Activated naive CD4-positive, alpha-beta T cell treated with anti-CD3 and anti-CD28 coated beads, Interleukin-2, amount 50 U/mL, for 24 hours (primary cell): Measurements from ENCODE around the gene HNRNPR.
"Not testable (repeated sequence)": the region's sequence is repeated elsewhere in the genome, so short reads cannot be mapped to it uniquely, and the experiment has no call there.

ENCODE experiments used
- H3K27ac Mint-ChIP-seq: one replicate; pipeline ENCODE4 v1.8.0; 2021; ENCODE audit warnings: mild to moderate bottlenecking, mixed read lengths
- H3K27me3 Mint-ChIP-seq: one replicate; pipeline ENCODE4 v1.8.0; 2021; ENCODE audit warnings: mixed read lengths
- H3K36me3 Mint-ChIP-seq: one replicate; pipeline ENCODE4 v1.8.0; 2021; ENCODE audit warnings: mixed read lengths
- H3K4me1 Mint-ChIP-seq: one replicate; pipeline ENCODE4 v1.8.0; 2021; ENCODE audit warnings: mixed read lengths
- H3K4me3 Mint-ChIP-seq: one replicate; pipeline ENCODE4 v1.8.0; 2021; ENCODE audit warnings: mild to moderate bottlenecking, mixed read lengths
- H3K9me3 Mint-ChIP-seq: one replicate; pipeline ENCODE4 v1.8.0; 2021; ENCODE audit warnings: mixed read lengths

The HNRNPR gene

GRCh38 chr1:23344111-23344986 is at the start of gene HNRNPR:
Gene HNRNPR (minus strand): TSS chr1:23344284. CDS start chr1:23341008, 3,276 bp downstream.
- Mint-ChIP-seq H3K27me3 (no peaks in the 10 kb centered on the region), H3K27ac (peak within 1 kb of the TSS; percentile 100), H3K36me3 (peaks cover 7% of the 10 kb centered on the region), H3K4me3 (peak within 1 kb of the TSS; percentile 98), H3K4me1 (peaks cover 41% of the 10 kb centered on the region), H3K9me3 (no peaks in the 10 kb centered on the region)

GRCh38 chr1:23393706-23394105 is 49.6 kb upstream of the HNRNPR start:
- H3K9me3 Mint-ChIP-seq = no peaks in the 10 kb centered on the region
- H3K27ac Mint-ChIP-seq = no peak overlapping the region
- H3K4me3 Mint-ChIP-seq = no peak overlapping the region
- no peaks in the 10 kb centered on the region for H3K27me3 Mint-ChIP-seq
- no peaks in the 10 kb centered on the region for H3K4me1 Mint-ChIP-seq
- peaks cover 5% of the 10 kb centered on the region for H3K36me3 Mint-ChIP-seq

- Mint-ChIP-seq H3K27me3 (no peaks in the 10 kb centered on the region), H3K9me3 (no peaks in the 10 kb centered on the region), H3K27ac (no peak overlapping the region), H3K36me3 (peaks cover 5% of the 10 kb centered on the region), H3K4me1 (no peaks in the 10 kb centered on the region), H3K4me3 (no peak overlapping the region)
Measured at GRCh38 chr1:23392125-23392855, 48.2 kb upstream of the HNRNPR start.

GRCh38 chr1:23389837-23390321 is 45.8 kb upstream of the HNRNPR start:
- H3K4me3 Mint-ChIP-seq = no peak overlapping the region
- H3K36me3 Mint-ChIP-seq = peaks cover 5% of the 10 kb centered on the region
- H3K27ac Mint-ChIP-seq = no peak overlapping the region
- no peaks in the 10 kb centered on the region for H3K4me1 Mint-ChIP-seq
- no peaks in the 10 kb centered on the region for H3K27me3 Mint-ChIP-seq
- no peaks in the 10 kb centered on the region for H3K9me3 Mint-ChIP-seq

DNA sequence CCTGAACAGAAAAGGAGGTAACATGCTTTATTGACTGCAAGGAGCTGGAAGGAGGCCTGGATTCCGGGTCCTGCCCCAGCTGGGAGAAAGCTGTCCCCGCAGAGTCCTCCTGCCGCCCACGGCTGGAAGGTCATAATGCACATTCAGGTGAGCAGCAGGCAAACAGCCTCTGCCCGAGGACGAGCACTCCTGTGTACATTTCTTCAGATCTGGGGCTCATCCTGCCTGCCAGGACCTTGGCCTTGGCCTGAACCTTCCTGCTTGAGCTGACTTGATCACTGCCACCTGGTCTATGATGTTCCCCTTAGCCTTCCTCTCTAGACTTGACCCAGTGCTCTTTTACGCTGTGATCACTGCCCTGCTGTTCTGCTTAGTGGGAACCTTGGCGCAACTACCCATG is 43.4 kb upstream of the HNRNPR start:
- Mint-ChIP-seq H3K36me3 (peaks cover 2% of the 10 kb centered on the region), H3K27ac (no peak overlapping the region), H3K27me3 (no peaks in the 10 kb centered on the region), H3K4me1 (no peaks in the 10 kb centered on the region), H3K4me3 (no peak overlapping the region), H3K9me3 (no peaks in the 10 kb centered on the region)

DNA sequence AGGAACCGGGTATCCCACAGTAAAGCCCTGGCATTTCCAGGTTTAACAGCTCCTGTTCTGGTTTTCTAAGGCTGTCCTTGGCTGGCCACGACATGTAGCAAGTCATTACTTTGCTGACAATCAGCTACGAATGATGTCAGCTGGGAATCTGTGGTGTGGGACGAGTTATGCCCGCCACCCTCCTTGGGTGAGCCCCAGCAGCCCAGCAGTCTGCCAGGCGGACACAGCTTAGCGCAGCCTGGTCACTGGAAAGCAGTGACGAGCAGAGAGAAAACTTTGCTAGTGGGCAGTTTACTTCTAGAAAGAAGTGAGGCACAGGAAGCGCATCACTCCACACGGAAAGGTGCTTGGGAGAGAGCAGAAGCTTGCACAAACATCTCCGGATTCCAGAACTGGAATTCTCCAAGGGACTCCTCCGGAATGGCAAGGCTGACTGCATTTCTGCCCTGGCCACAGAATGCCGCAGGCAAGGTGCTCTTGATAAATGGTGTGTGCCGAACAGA is 41.1 kb upstream of the HNRNPR start:
- H3K36me3 Mint-ChIP-seq = peaks cover 4% of the 10 kb centered on the region
- H3K9me3 Mint-ChIP-seq = no peaks in the 10 kb centered on the region
- no peaks in the 10 kb centered on the region for H3K27me3 Mint-ChIP-seq
- H3K4me3 Mint-ChIP-seq = no peak overlapping the region
- H3K4me1 Mint-ChIP-seq = no peaks in the 10 kb centered on the region
- H3K27ac Mint-ChIP-seq = no peak overlapping the region

- H3K4me3 Mint-ChIP-seq = no peak overlapping the region
- H3K9me3 Mint-ChIP-seq = no peaks in the 10 kb centered on the region
Measured at GRCh38 chr1:23384312-23385058, 40.4 kb upstream of the HNRNPR start.

DNA sequence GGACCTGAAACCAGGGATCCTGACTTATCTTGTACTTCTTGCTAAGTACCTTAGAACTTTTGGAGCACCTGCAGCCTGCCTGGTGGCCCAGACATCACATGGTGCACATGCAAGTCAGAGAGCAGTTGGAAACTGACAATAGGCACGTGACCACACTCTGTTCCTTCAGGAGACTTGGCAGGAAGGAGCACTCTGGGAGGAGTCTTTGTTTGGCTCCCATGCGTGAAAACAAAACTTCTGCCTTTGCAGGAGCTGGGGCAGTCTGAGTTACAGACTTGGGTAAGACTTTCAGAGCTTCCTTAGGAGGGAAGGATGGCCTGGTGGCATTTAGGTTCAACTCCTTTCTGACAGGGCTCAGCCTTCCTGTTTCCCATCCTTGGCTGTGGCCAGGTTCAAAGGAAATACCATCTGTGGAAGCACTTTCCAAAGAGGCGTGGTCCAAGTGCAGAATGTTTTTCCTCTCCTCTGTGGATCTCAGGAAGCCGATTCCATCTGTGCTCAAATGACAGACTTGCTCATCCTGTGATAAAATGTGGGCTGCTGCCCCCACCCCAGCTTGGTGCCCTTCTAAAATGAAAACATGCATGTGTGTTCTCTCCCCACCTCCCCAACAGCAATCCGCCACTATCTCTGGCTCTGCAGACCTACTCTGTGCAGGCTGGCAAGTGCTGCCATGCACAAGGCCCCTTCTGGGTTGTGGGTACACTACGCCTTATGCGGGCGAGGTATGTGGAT is 39.7 kb upstream of the HNRNPR start:
- Mint-ChIP-seq H3K27ac (no peak overlapping the region), H3K4me3 (no peak overlapping the region), H3K4me1 (no peaks in the 10 kb centered on the region), H3K27me3 (no peaks in the 10 kb centered on the region), H3K9me3 (no peaks in the 10 kb centered on the region), H3K36me3 (peaks cover 4% of the 10 kb centered on the region)

More at GRCh38 chr1:23384312-23385058, 40.4 kb upstream of the HNRNPR start:
- Mint-ChIP-seq H3K27ac (no peak overlapping the region), H3K4me1 (no peaks in the 10 kb centered on the region), H3K27me3 (no peaks in the 10 kb centered on the region), H3K36me3 (peaks cover 4% of the 10 kb centered on the region)

DNA sequence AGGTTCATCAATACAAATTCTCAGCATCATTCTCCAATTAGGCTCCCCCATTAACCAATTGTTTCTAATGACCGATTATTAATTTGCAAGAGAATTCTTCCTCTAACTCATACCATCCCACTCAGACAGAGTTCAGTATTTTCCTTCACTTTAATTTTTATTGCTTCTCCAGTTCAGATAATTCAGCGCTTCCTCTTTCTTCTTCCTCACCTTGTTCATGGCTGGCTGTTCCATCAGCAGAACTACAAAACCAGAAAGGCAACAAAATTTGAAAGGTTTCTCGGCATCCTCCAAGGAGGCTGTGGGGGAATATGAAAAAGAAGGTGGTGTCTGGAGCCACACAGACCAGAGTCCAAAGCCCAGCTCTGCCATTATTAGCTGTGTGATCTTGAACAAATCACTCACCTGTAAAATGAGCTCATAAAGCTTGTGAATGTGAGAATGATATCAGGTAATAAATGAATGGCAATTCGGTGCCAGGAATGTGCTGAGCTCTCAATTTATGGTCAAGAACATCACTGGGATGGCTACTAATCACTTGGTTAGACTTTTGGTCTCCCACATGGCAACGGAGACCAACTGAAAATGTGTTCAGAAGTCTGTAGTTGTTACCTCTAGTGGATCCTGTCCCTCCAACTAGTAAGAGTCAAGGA is 37.3 kb upstream of the HNRNPR start:
- H3K27ac Mint-ChIP-seq = no peak overlapping the region
- no peak overlapping the region for H3K4me3 Mint-ChIP-seq
- H3K9me3 Mint-ChIP-seq = no peaks in the 10 kb centered on the region
- no peaks in the 10 kb centered on the region for H3K4me1 Mint-ChIP-seq
- H3K27me3 Mint-ChIP-seq = no peaks in the 10 kb centered on the region
- H3K36me3 Mint-ChIP-seq = peaks cover 2% of the 10 kb centered on the region

- Mint-ChIP-seq H3K27ac (no peak overlapping the region), H3K27me3 (no peaks in the 10 kb centered on the region), H3K4me1 (no peaks in the 10 kb centered on the region), H3K9me3 (no peaks in the 10 kb centered on the region), H3K4me3 (no peak overlapping the region), H3K36me3 (peaks cover 2% of the 10 kb centered on the region)
Measured at GRCh38 chr1:23380719-23381118, 36.6 kb upstream of the HNRNPR start.

- not testable (repeated sequence) for H3K4me1 Mint-ChIP-seq, H3K36me3 Mint-ChIP-seq, H3K27me3 Mint-ChIP-seq, H3K4me3 Mint-ChIP-seq, H3K9me3 Mint-ChIP-seq, H3K27ac Mint-ChIP-seq
Measured at GRCh38 chr1:23380236-23380635, 36.2 kb upstream of the HNRNPR start.

DNA sequence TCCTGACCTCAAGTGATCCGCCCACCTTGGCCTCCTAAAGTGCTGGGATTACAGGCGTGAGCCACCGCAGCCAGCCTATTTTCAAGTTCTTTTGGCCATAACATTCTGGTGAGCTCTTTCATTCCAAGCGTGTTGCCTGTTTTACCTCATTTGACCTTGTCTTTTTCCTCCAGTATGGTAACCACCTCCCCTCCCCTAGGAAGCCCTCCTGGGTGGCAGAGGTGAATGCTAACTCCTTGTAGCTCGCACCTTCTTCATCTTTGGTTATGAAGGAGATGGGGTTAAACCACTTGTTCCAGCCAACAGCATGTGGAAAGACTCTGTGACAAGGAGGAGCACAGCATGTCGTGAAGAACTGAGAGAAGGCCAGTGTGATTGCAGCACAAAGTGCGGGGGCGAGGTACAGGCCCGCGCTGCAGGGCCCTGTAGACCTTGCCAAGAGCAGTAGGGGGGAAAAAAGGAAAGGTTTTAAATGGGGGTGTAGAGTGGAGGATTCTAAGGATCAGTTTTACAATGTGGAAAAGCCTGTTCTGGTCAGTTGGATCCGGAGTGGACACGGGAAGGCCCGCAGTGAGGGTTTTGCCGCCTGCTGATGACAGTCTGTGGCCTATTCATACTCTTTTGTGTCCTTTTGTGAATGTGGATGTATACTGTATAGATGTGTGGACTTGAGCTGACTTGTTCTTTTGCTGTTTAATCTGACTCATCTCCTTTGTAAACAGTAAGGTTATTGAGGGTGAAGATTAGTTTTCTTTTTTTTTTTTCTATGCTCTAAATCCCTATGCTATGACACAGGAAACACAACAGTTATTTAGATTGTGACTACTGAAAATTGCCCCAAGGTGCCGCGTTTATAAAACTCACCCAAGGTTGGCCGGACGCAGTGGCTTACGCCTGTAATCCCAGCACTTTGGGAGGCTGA is 33.1 kb upstream of the HNRNPR start:
- no peaks in the 10 kb centered on the region for H3K27me3 Mint-ChIP-seq
- H3K27ac Mint-ChIP-seq = peak overlapping the region; percentile 51
- H3K9me3 Mint-ChIP-seq = no peaks in the 10 kb centered on the region

DNA sequence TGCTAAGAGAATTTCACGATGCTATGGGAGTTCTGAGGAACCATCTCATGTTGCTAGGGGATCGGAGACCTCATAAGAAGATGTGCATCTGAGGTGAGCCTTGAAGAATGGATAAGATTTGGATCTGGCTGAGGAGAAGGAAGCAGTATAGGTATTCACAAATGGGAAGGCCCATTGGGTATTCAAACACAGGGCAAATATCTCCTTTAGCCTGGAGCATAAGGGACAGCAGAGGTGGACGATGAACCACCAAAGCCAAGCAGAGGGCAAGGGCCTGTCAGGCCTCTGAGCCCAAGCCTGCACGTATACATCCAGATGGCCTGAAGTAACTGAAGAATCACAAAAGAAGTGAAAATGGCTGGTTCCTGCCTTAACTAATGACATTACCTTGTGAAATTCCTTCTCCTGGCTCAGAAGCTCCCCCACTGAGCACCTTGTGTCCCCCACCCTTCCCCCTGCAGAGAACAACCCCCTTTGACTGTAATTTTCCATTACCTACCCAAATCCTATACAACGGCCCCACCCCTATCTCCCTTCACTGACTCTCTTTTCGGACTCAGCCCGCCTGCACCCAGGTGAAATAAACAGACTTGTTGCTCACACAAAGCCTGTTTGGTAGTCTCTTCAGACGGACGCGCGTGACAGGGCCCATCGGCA is 30.1 kb upstream of the HNRNPR start:
- H3K4me3 Mint-ChIP-seq, H3K27ac Mint-ChIP-seq, H3K27me3 Mint-ChIP-seq, H3K36me3 Mint-ChIP-seq, H3K9me3 Mint-ChIP-seq: not testable (repeated sequence)
- H3K4me1 Mint-ChIP-seq = peaks cover 14% of the 10 kb centered on the region

More for the DNA sequence above, 33.1 kb upstream of the HNRNPR start:
- Mint-ChIP-seq H3K36me3 (peaks cover 2% of the 10 kb centered on the region), H3K4me1 (no peaks in the 10 kb centered on the region), H3K4me3 (no peak overlapping the region)
